Measurements from ENCODE around the gene XRCC3. TPM values are rescaled to one million over a fixed set of nuclear protein-coding genes. Genes with fewer than 3 reads are reported as not detected.

The XRCC3 gene
- total and polyA plus RNA-seq, 2 of the 8 experiments (the other 6 are each of a cell fraction or from before 2014, with no cell fraction given) = 36.9 to 41.8 TPM

- Histone ChIP-seq H3K56ac (replicated peaks; ENCODE audit: insufficient read length, low read depth, low read length) (no peak overlapping the region), H3K23me2 (ENCODE audit: low read depth, low read length) (no peaks in the 10 kb centered on the region), H3K9ac (replicated peaks in 1 of 4; ENCODE audit: extremely low read depth in 1 of 4, low read depth in 3 of 4, low read length in 3 of 4) (no peak overlapping the region), H3K79me1 (ENCODE audit: low read depth, low read length) (peaks cover 6% of the 10 kb centered on the region), H2BK12ac (ENCODE audit: low read depth, low read length) (no peak overlapping the region), H2AK5ac (ENCODE audit: low read depth, low read length) (no peak overlapping the region), H3K27me3 (replicated peaks in 1 of 4; ENCODE audit: control insufficient read depth in 3 of 4, extremely low read depth in 1 of 4, insufficient read depth in 3 of 4, low read length in 3 of 4) (no peaks in the 10 kb centered on the region), H4K20me1 (replicated peaks in 1 of 2; ENCODE audit: control insufficient read depth in 1 of 2, insufficient read depth in 2 of 2, low read length in 2 of 2) (peaks cover 7 to 24% of the 10 kb centered on the region in 2 experiments), H2BK5ac (ENCODE audit: low read depth, low read length) (no peak overlapping the region), H3K4me3 (ENCODE audit: extremely low read depth in 1 of 4, insufficient read depth in 2 of 4, low read depth in 3 of 4, low read length in 4 of 4) (no peak overlapping the region), H4K5ac (ENCODE audit: insufficient read length, low read depth, low read length) (no peak overlapping the region), H3K4me1 (replicated peaks in 1 of 4; ENCODE audit: control insufficient read depth in 3 of 4, insufficient read depth in 4 of 4, low read length in 3 of 4) (no peaks in the 10 kb centered on the region; a peak in 1 of 7 replicates), H3K79me2 (ENCODE audit: control insufficient read depth in 1 of 2, insufficient read depth in 2 of 2, low read length in 2 of 2) (peaks cover 0 to 6% of the 10 kb centered on the region in 2 experiments; a peak in 1 of 4 replicates), H2BK15ac (ENCODE audit: low read length) (no peak overlapping the region), H3K14ac (ENCODE audit: insufficient read length) (no peak overlapping the region), H4K91ac (replicated peaks; ENCODE audit: insufficient read length, low read length) (no peak overlapping the region), H3K4ac (replicated peaks; ENCODE audit: insufficient read length, low read depth, low read length) (no peak overlapping the region), H3K36me3 (ENCODE audit: control insufficient read depth in 2 of 4, insufficient read depth in 4 of 4, low read length in 3 of 4) (peaks cover 5 to 21% (median 13%) of the 10 kb centered on the region in 4 experiments; a peak in 6 of 8 replicates), H2BK120ac (replicated peaks; ENCODE audit: low read depth, low read length) (no peak overlapping the region), H3K23ac (ENCODE audit: insufficient read length) (no peak overlapping the region), H3K18ac (ENCODE audit: extremely low read depth, low read length) (no peak overlapping the region), H2BK20ac (ENCODE audit: low read length) (no peak overlapping the region), H3K9me3 (ENCODE audit: insufficient read depth in 2 of 2, low read depth in 1 of 2, low read length in 1 of 2) (no peaks in the 10 kb centered on the region), H4K8ac (ENCODE audit: extremely low read depth, insufficient read depth, low read length) (no peak overlapping the region), H3K27ac (ENCODE audit: low read depth, low read length) (no peak overlapping the region), H3K4me2 (ENCODE audit: insufficient read depth in 1 of 2, low read depth in 2 of 2, low read length in 2 of 2) (no peak overlapping the region), H2AFZ (ENCODE audit: low read length) (no peak overlapping the region)
- FAIRE-seq (no peak), DNase-seq (ENCODE audit: low read depth in 1 of 2, low spot score in 2 of 2) (no peak)
- 96% methylated on average over 23 of the region's 24 CpGs; no CpG with 5 or more reads in 1 of the 2 experiments for WGBS, 2 experiments (ENCODE audit: extremely low coverage in 1 of 2, insufficient coverage in 1 of 2, insufficient read length in 1 of 2, insufficient replicate concordance in 2 of 2, low coverage in 1 of 2, low lambda C conversion rate in 2 of 2, missing lambda C conversion rate in 1 of 2)
- CTCF ChIA-PET (ENCODE audit: partially characterized antibody) = interaction anchor here (1.0 to 1.1 kb wide), 2 partner anchors 9 to 16 kb away, joined by 3 read pairs; no protein-coding TSS in a partner anchor
- TF ChIP-seq HDAC2 (IDR thresholded peaks at IDR 0.05; ENCODE audit: borderline replicate concordance in 1 of 2, low read depth in 2 of 2, low read length in 2 of 2) (no peak), SIRT6 (IDR thresholded peaks at IDR 0.05; ENCODE audit: low read length) (no peak), SUZ12 (IDR thresholded peaks at IDR 0.05; ENCODE audit: low read length) (no peak), BCL11A (IDR thresholded peaks at IDR 0.05; ENCODE audit: low read depth in 2 of 2, low read length in 2 of 2) (no peak), POLR2AphosphoS5 (IDR thresholded peaks at IDR 0.05; ENCODE audit: low read depth, low read length) (no peak), CEBPB (IDR thresholded peaks at IDR 0.05; ENCODE audit: low read depth, low read length) (no peak), POU5F1 (IDR thresholded peaks at IDR 0.05; ENCODE audit: low read depth, low read length) (no peak), TCF12 (IDR thresholded peaks at IDR 0.05; ENCODE audit: low read depth, low read length) (no peak), SAP30 (IDR thresholded peaks at IDR 0.05; ENCODE audit: insufficient read depth, insufficient replicate concordance, low read length) (no peak), YY1 (IDR thresholded peaks at IDR 0.05; ENCODE audit: low read depth, low read length) (no peak)
- POLR2A ChIA-PET (ENCODE audit: partially characterized antibody) = interaction anchor here (0.6 kb wide), 1 partner anchor 68 kb away, joined by 4 read pairs; no protein-coding TSS in a partner anchor
These were observed 14.5 kb upstream of the XRCC3 start for GRCh38 chr14:103729496-103730448.

All from H1 (cell line).